Islet of Langerhans (tissue), 1 donor: ENCODE measurements around the gene STK11IP.

Source experiments
- FAIRE-seq: peaks from one replicate; lab custom pipeline; 2011; peaks lifted over from hg19 to GRCh38; lab: Jason Lieb, UNC

Gene STK11IP

GRCh38 chr2:219562049-219563020 is 35.3 kb upstream of the STK11IP start:
- no peak for FAIRE-seq

- FAIRE-seq: no peak
Observed at GRCh38 chr2:219563271-219563928, 34.3 kb upstream of the STK11IP start.

- no peak for FAIRE-seq
Observed at GRCh38 chr2:219565130-219566080, 32.3 kb upstream of the STK11IP start.

- FAIRE-seq: no peak
Observed at GRCh38 chr2:219566640-219567039, 31.0 kb upstream of the STK11IP start.

GRCh38 chr2:219567131-219567530 is 30.5 kb upstream of the STK11IP start:
- FAIRE-seq: no peak

- FAIRE-seq: no peak
Observed at GRCh38 chr2:219567791-219568361, 29.8 kb upstream of the STK11IP start.

- no peak for FAIRE-seq
Observed at GRCh38 chr2:219569041-219569440, 28.6 kb upstream of the STK11IP start.

- no peak for FAIRE-seq
Observed at GRCh38 chr2:219569635-219570034, 28.0 kb upstream of the STK11IP start.

- FAIRE-seq: no peak
Observed at GRCh38 chr2:219570194-219570923, 27.3 kb upstream of the STK11IP start.

GRCh38 chr2:219570924-219571310 is 26.7 kb upstream of the STK11IP start:
- no peak for FAIRE-seq

- peak; percentile 41 for FAIRE-seq
Observed at GRCh38 chr2:219571311-219572236, 26.1 kb upstream of the STK11IP start, which contains the start of gene OBSL1. OBSL1 (minus strand) TSS chr2:219571539; CDS start chr2:219571232, 307 bp downstream.

- no peak for FAIRE-seq
Observed at GRCh38 chr2:219572237-219573001, 25.2 kb upstream of the STK11IP start, which contains the start of gene INHA. INHA (plus strand) TSS chr2:219572310; CDS start chr2:219572375, 65 bp downstream.

- FAIRE-seq: no peak
Observed at GRCh38 chr2:219573166-219573565, 24.5 kb upstream of the STK11IP start.

GRCh38 chr2:219574484-219575311 is 23.0 kb upstream of the STK11IP start:
- FAIRE-seq: no peak

GRCh38 chr2:219575566-219576504 is 21.8 kb upstream of the STK11IP start:
- FAIRE-seq: no peak

- no peak for FAIRE-seq
Observed at GRCh38 chr2:219576505-219577388, 20.9 kb upstream of the STK11IP start.
